ENCODE measurements around the gene PDIA6. TPM values are rescaled to one million over a fixed set of nuclear protein-coding genes. Genes with fewer than 3 reads are reported as not detected.

Gene PDIA6
- total RNA-seq, 1 experiment from 2014 or later: 317 TPM

DNA sequence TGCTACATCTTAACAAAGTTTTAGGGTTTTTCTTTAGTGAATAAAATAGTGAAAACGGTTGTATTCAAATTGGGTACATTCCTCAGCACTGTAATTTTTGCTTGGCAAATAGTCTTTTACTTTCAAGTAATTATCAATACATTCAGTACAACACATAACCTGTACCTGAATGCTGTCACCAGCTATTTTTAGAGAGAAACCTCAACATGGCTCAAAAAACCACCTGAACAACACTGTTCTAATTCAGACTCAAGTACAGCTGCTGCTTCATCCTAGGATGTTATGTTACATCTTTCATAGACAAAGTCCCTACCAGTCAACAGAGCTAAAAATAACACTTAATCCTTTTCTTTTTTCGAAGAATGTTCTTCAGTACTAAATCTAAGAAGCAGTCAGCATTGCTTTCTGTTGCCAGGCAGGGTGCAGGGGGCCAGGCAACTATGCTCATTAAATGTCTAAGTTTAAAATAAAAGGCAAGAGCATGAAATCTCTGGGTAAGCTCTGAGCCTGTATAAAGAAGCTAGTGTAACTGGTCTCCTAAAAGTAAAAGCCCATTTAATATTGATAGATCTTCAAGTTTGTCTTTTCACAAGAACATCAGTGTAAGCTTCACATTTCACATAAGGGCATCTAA lies 20.5 kb downstream of the PDIA6 start:
- Mint-ChIP-seq H3K4me1 (ENCODE audit: low read depth, unreplicated experiment) (peaks cover 14% of the 10 kb centered on the region), H3K27ac (ENCODE audit: unreplicated experiment) (no peak overlapping the region), H3K9me3 (ENCODE audit: low read depth, unreplicated experiment) (no peaks in the 10 kb centered on the region), H3K36me3 (ENCODE audit: insufficient read depth, unreplicated experiment) (peaks cover 84% of the 10 kb centered on the region), H3K27me3 (ENCODE audit: unreplicated experiment) (no peaks in the 10 kb centered on the region), H3K4me3 (ENCODE audit: low read depth, unreplicated experiment) (no peak overlapping the region)
- intact Hi-C loops (cut with micrococcal nuclease; ENCODE audit: unreplicated experiment): no loop called here
- CTCF ChIA-PET: interaction anchor here (0.6 kb wide), 1 partner anchor 14 kb away, joined by 3 read pairs; no protein-coding TSS in a partner anchor
- TF ChIP-seq, protein P1, sequence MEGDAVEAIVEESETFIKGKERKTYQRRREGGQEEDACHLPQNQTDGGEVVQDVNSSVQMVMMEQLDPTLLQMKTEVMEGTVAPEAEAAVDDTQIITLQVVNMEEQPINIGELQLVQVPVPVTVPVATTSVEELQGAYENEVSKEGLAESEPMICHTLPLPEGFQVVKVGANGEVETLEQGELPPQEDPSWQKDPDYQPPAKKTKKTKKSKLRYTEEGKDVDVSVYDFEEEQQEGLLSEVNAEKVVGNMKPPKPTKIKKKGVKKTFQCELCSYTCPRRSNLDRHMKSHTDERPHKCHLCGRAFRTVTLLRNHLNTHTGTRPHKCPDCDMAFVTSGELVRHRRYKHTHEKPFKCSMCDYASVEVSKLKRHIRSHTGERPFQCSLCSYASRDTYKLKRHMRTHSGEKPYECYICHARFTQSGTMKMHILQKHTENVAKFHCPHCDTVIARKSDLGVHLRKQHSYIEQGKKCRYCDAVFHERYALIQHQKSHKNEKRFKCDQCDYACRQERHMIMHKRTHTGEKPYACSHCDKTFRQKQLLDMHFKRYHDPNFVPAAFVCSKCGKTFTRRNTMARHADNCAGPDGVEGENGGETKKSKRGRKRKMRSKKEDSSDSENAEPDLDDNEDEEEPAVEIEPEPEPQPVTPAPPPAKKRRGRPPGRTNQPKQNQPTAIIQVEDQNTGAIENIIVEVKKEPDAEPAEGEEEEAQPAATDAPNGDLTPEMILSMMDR (IDR thresholded peaks at IDR 0.05; ENCODE audit: unreplicated experiment): no peak
- no TSS peak for BruUV-seq (replicated peaks)
- DNase-seq: no peak

DNA sequence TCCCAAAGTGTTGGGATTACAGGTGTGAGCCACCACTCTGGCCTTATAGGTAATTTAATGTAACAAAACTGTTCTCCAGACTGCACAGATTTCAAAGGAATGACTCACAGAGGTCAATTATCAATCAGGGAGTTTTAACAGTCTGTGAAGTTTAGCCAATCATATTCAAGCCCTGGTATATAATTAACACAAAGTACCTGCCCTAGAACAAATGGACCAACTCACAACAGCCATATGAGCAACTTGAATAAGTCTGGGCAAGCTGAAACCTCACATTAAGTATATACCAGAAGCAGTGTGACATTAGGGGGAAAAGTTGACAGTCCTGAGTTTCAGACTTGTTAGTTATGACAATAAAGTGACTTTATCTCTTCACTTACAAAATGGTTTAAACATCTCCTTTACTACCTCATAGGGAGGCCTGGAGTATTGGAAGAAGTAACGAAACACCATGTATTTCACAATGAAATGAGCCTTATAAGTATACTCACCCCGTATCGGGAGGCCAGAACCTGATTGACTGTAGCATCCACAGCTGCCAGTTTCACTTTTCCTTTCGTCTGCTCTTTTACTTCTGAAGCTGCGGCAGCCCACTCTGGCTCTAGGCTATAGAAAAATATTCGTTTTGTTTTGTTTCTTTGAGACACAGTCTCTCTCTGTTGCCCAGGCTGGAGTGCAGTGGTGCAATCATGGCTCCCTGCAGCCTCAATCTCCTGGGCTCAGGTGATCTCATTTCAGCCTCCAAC lies 22.2 kb downstream of the PDIA6 start:
- Mint-ChIP-seq H3K27me3 (ENCODE audit: unreplicated experiment) (no peaks in the 10 kb centered on the region), H3K4me3 (ENCODE audit: low read depth, unreplicated experiment) (no peak overlapping the region), H3K4me1 (ENCODE audit: low read depth, unreplicated experiment) (peaks cover 14% of the 10 kb centered on the region), H3K27ac (ENCODE audit: unreplicated experiment) (no peak overlapping the region), H3K9me3 (ENCODE audit: low read depth, unreplicated experiment) (no peaks in the 10 kb centered on the region), H3K36me3 (ENCODE audit: insufficient read depth, unreplicated experiment) (peaks cover 88% of the 10 kb centered on the region)
- intact Hi-C loops (cut with micrococcal nuclease; ENCODE audit: unreplicated experiment): no loop called here
- CTCF ChIA-PET: no interaction called here
- DNase-seq: no peak
- no TSS peak for BruUV-seq (replicated peaks)
- TF ChIP-seq, protein P1 (IDR thresholded peaks at IDR 0.05; ENCODE audit: unreplicated experiment): no peak

DNA sequence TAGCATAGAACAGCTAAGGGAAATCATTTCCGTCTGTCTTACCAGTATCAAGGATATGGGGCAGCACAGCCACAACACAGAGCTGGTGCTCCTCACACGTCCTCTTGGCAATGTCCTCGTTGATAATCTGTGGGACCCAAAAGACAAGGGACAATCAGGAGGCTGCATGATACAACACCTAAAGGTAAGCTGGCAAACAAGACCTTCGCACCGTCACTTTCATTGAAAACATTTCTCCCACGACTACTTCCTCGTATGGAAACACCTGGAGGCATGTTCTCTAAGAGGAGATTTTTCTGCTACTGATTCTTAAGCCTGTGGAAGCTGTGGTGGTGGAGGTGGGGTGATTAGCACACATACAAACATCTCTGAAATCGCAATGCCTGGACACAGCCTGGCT lies 23.7 kb downstream of the PDIA6 start:
- no peaks in the 10 kb centered on the region for H3K27me3 Mint-ChIP-seq (ENCODE audit: unreplicated experiment)
- BruUV-seq (replicated peaks): no TSS peak
- DNase-seq: no peak
- H3K4me1 Mint-ChIP-seq (ENCODE audit: low read depth, unreplicated experiment): peaks cover 19% of the 10 kb centered on the region
- no peak overlapping the region for H3K4me3 Mint-ChIP-seq (ENCODE audit: low read depth, unreplicated experiment)
- no peak overlapping the region for H3K27ac Mint-ChIP-seq (ENCODE audit: unreplicated experiment)
- no peaks in the 10 kb centered on the region for H3K9me3 Mint-ChIP-seq (ENCODE audit: low read depth, unreplicated experiment)
- intact Hi-C loops (cut with micrococcal nuclease; ENCODE audit: unreplicated experiment): loop anchor here (10.0 kb wide), 1 partner anchor 84 kb away; no protein-coding TSS in a partner anchor
- TF ChIP-seq, protein P1 (IDR thresholded peaks at IDR 0.05; ENCODE audit: unreplicated experiment): no peak
- peaks cover 94% of the 10 kb centered on the region for H3K36me3 Mint-ChIP-seq (ENCODE audit: insufficient read depth, unreplicated experiment)
- CTCF ChIA-PET: no interaction called here

DNA sequence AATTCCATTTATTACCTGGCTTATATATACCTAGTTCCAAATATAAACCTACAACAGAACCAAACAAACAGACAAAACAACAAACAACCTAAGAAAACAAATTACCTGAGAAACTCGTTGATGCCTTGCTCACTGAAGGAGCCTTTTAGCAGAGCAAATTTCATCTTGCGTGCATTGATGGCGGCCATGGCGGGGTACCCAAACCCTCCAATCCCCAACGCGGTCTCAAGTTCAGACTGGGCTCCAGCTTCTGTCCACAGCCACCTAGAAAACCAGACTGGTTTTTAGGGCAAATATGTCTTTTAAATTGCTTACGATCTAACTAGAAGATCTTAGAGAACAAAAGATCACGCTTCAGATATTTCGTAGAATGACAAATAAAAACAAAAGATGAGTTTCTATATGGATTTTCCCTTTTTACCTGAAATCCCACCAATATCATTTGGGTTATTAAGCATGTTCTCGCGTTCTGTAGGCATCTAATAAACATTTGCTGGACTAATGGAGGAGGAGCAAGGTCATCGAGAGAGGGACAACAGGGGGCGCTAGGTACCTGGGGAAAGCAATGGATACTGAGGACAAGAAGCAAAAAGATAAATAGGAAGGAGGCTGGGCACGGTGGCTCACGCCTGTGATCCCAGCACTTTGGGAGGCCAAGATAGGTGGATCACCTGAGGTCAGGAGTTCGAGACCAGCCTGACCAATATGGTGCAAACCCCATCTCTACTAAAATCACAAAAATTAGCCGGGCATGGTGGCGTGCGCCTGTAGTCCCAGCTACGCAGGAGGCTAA lies 25.2 kb downstream of the PDIA6 start:
- CTCF ChIA-PET: no interaction called here
- TF ChIP-seq, protein P1 (IDR thresholded peaks at IDR 0.05; ENCODE audit: unreplicated experiment): no peak
- no peaks in the 10 kb centered on the region for H3K9me3 Mint-ChIP-seq (ENCODE audit: low read depth, unreplicated experiment)
- no peak overlapping the region for H3K4me3 Mint-ChIP-seq (ENCODE audit: low read depth, unreplicated experiment)
- peaks cover 30% of the 10 kb centered on the region for H3K4me1 Mint-ChIP-seq (ENCODE audit: low read depth, unreplicated experiment)
- intact Hi-C loops (cut with micrococcal nuclease; ENCODE audit: unreplicated experiment): loop anchor here (10.0 kb wide), 1 partner anchor 83 kb away; no protein-coding TSS in a partner anchor
- H3K27ac Mint-ChIP-seq (ENCODE audit: unreplicated experiment): no peak overlapping the region
- peaks cover 88% of the 10 kb centered on the region for H3K36me3 Mint-ChIP-seq (ENCODE audit: insufficient read depth, unreplicated experiment)
- no TSS peak for BruUV-seq (replicated peaks)
- DNase-seq: no peak
- H3K27me3 Mint-ChIP-seq (ENCODE audit: unreplicated experiment): no peaks in the 10 kb centered on the region
